ENCODE results near the gene PIGN. TPM values are rescaled to one million over a fixed set of nuclear protein-coding genes. Genes with fewer than 3 reads are reported as not detected.
"Not testable (repeated sequence)": the region's sequence is repeated elsewhere in the genome, so short reads cannot be mapped to it uniquely, and the experiment has no call there.

The PIGN gene
- polyA plus RNA-seq, 4 donors = 27.5 to 38.2 (median 31.9) TPM

DNA sequence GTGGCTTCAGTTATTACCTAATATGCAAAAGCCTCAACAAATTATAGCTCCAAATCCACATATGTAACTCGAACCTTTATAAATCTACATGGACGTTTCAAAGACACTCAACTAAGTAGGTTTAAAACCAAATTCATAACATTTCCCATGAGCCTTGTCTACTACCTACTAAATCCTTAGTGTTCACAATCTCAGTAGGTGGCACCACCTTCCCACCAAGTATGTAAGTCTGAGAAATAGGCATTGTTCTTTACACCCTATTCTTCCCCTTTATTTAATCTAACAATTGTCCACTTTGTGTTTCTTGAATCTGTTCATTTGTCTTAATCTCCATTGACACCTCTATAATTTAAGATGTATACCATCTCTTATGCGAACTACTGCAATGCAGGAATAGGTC lies 4.6 kb downstream of the PIGN start:
- DNase-seq (ENCODE audit: low read depth in 4 of 4, low spot score in 3 of 4) = no peak

DNA sequence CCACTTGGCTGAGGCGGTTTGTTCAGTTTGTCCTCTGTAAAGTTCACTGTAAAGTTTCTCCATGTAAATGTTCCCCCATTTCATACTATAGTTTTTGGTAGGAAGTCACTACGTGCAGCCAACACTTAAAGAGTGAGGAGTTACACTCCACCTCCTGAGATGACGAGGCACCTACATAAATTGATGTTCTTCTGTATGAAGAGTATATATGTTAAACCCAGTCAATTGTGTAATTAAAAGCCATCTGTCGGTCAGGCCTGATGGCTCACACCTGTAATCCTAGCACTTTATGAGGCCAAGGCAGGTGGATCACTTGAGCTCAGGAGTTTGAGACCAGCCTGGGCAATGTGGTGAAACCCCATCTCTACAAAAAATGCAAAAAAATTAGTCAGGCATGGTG lies 7.6 kb downstream of the PIGN start:
- no peak for DNase-seq (ENCODE audit: low read depth in 4 of 4, low spot score in 3 of 4)

DNA sequence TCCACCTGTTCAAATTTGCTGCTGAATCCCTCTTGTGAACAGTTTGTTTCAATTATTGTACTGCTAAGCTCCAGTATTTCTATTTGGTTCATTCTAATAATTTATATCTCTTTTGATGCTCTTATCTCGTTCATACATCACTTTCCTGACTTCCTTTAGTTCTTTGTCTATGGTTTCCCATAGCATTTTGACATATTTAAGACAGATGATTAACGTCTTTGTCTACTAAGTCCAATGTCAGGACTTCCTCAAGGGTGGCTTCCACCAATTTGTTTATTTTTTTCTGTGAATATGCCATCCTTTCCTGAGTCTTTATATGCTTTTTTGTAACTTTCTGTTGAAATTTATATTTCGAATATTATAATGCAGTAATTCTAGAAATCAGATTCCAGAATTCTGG lies 9.6 kb downstream of the PIGN start:
- no peak for DNase-seq (ENCODE audit: low read depth in 4 of 4, low spot score in 3 of 4)

DNA sequence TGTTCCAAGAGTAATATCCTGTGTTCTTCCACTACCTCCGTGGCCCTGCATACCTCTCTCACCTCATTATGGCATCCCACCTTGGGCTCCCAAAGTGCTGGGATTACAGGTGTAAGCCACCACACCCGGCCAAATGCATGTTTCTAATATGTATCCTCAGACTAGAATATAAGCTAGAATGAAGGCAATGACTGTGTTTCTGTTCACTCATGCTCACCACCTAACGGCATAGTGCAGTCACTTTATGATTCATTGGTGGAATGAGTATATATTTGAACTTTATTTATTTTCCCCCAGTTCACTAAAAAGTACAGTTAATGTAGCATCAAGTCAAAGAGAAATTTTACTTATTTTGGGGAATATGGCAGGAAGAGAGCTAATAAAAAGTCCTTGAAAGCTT lies 11.3 kb downstream of the PIGN start:
- no peak for DNase-seq (ENCODE audit: low read depth in 4 of 4, low spot score in 3 of 4)

DNA sequence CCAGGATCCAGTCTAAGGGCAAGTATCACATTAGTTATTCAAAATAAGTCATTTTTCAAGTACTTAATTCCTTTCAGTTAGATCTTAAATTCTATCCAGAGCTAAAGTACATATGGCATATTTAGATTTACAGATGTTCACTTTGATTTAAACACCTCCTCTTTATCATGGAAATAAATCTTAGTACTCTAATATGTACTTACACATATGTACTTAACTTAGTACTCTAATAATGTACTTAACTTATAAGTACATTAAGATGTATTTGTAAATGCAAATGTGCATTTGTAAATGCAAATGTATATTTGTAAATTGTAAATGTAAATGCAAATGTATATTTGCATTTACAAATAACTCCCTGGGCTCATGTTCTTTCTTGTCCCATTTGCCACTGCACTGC lies 14.6 kb downstream of the PIGN start:
- no peak for DNase-seq (ENCODE audit: low read depth in 4 of 4, low spot score in 3 of 4)

DNA sequence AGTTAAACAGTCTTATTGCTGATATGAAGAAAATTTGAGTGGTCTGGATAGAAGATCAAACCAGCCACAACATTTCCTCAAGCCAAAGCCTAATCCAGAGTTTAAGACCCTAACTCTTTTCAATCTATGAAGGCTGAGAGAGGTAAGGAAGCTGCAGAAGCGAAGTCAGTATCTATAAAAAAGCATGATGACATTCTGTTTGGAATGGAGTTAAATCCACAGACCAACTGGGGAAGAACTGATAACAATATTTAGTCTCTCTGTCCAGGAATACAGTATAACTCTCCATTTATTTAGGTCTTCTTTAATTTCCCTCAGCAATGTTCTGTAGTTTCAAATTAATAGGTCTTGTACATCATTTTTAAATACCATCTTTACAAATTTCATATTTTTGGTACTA lies 16.0 kb downstream of the PIGN start:
- no peak for DNase-seq (ENCODE audit: low read depth in 4 of 4, low spot score in 3 of 4)

DNA sequence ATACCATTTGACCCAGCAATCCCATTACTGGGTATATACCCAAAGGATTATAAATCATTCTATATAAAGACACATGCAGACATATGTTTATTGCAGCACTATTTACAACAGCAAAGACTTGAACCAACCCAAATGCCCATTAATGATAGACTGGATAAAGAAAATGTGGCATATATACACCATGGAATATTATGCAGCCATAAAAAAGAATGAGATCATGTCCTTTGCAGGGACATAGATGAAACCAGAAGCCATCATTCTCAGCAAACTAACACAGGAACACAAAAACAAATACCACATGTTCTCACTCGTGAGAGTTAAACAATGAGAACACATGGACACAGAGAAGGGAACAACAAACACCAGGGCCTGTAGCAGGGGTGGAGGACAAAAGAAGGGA lies 20.3 kb downstream of the PIGN start:
- not testable (repeated sequence) for DNase-seq (ENCODE audit: low read depth in 4 of 4, low spot score in 3 of 4)

DNA sequence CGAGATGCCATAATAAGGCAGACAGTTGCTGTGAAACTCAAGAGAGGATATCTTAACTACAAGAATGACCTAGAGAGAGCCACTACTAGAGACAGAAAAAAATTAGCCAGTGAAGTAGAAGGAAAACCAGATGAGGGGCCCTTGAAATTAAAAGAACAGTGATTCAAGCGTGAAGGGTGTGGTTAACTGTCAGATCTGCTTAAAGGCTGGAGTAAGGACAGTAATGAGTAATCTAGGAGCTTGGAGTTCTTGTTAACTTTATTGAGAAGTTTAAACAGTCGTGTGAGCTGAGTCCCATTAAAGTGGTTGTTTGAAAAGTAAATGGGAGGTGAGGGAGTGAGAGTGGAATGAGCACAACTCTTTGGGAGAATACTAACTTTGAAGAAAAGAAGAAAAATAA lies 21.3 kb downstream of the PIGN start:
- DNase-seq (ENCODE audit: low read depth in 4 of 4, low spot score in 3 of 4) = no peak

DNA sequence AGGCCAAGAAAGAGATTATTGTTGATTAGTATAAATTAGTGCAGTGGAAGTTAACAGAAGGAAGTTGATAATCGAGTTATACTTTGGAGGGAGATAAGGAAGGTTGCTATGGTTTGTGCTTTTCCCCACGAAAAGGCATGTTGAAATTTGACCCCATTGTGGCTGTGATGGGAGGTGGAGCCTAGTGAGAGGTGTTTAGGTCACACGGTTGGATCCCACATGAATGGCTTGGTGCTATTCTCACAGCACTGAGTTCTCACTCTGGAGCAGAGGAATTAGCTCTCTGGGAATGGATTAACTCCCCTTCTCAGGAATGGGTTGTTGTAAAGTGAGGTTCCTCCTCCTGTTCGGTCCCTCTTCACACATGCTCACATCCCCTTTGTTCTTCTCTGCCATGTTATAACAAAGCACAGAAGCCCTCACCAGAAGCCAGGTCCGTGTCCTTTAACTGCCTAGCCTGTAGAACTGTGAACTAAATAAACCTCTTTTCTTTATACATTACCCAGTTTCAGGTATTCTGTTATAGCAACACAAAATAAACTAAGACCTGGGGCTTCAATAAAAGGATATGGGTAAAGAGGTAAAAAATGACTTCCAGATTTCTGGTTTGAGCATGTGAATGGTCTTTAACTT lies 21.9 kb downstream of the PIGN start:
- DNase-seq (ENCODE audit: low read depth in 4 of 4, low spot score in 3 of 4) = no peak

DNA sequence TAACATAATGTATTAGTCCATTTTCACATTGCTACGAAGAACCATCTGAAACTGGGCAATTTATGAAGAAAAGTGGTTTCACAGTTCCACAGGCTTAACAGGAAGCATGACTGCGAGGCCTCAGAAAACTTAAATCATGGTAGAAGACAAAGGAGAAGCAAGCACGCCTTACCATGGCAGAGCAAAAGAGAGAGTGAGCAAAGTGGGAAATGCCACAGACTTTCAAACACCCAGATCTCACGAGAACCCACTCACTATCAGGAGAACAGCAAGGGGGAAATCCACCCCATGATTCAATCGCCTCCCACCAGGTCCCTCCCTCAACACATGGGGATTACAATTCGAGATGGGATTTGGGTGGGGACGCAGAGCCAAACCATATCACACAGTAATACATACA lies 22.5 kb downstream of the PIGN start:
- no peak for DNase-seq (ENCODE audit: low read depth in 4 of 4, low spot score in 3 of 4)

DNA sequence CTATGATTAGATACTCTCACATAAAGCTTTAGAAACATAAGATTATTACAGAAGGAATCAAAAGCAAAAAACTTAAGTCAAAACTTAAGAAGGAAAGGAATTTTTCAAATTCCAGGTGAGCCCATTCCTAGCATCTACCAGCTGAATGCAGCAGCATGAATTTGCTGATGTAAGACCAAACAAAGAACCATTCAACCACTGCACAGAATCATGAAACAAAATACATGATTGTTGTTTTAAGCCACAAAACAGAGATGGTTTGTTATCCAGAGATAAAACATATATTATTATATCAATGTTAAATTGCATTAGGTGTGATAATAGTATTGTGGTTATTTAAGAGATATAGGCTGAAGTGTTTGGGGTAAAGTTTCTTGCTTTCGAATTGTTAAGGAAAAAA lies 29.0 kb downstream of the PIGN start:
- no peak for DNase-seq (ENCODE audit: low read depth in 4 of 4, low spot score in 3 of 4)

DNA sequence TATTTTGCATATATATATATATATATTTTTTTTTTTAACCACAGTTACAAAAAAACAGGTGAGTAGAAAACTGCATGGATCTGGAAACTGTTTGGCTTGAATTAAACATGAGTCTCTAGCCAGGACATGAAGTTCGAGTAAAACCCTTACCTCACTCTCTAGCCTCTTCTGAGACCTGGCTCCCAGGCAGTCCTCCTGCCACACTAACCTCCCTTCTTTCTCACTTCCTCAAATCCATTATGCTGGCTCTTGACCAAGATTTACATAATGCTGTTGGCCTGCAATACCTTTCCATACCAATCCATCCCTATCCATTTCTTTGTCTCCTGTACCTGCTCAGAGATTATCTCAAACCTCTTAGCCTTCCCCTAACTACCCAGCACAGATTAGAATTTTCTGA lies 34.0 kb downstream of the PIGN start:
- DNase-seq (ENCODE audit: low read depth in 4 of 4, low spot score in 3 of 4) = no peak

DNA sequence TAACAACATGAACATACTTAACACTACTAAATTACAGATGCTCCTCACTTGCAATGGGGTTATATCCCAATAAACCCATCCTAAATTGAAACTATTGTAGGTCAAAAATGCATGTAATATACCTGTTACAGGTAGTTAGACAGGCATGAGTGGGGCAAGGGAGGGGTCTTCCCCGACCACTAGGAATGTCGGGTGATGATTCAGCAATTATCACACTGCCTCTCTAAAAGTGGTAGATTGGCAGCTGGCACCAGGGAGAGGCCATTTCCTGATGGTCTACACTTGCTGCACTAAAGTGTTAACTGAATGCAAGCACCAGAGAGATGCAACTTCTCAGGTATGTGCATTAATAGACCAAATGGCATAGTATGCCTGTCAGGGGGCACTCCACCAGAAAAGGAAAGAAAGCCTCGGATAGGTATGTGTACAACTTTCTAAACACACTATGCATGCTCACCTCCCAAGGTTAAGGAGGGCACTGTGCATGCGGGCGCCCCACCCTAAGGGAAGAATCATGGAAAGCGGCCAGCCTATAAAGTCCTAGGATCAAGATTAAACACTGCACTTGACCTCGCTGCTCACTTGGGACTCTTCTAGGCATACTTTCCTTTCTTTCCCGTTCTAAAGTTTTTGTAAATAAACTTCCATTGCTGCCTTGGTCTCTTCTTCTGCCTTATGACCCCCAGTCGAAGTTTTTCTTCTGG lies 35.6 kb downstream of the PIGN start:
- no peak for DNase-seq (ENCODE audit: low read depth in 4 of 4, low spot score in 3 of 4)

DNA sequence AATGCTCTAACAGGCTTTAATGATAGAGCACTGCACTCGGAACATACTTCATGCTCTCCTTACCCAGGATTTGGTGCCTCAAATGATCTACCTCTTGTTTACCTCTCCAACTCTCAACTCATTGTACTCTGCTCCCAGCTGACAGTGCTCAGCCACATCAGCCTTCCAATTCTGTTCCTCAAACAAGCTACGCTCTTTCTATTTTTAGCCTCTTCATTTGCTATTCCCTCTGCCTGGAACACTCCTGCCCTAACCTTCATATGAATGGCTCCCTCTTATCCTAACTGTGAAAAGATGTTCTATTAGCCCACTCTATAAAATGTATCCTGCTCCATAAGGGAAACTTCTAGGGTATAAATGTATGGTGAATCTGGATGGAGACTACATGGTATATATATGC lies 42.5 kb downstream of the PIGN start:
- no peak for DNase-seq (ENCODE audit: low read depth in 4 of 4, low spot score in 3 of 4)

DNA sequence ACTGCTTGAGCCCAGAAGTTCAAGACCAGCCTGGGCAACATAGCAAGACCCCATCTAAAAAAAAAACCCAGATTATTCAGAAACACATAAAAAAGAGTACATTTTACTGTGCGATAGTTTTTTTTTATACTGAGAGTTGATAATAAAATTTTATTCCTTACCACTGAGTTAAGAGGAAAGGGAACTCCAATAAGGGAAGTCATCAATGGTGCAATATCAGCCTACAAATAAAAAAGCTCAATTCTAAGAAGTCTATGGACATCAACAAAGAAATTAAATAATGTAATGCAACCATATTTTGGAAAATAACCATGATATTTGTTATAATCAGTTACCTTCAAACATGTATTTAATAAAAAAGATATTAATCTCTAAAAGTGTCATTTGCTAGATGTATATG lies 46.6 kb downstream of the PIGN start:
- no peak for DNase-seq (ENCODE audit: low read depth in 4 of 4, low spot score in 3 of 4)

DNA sequence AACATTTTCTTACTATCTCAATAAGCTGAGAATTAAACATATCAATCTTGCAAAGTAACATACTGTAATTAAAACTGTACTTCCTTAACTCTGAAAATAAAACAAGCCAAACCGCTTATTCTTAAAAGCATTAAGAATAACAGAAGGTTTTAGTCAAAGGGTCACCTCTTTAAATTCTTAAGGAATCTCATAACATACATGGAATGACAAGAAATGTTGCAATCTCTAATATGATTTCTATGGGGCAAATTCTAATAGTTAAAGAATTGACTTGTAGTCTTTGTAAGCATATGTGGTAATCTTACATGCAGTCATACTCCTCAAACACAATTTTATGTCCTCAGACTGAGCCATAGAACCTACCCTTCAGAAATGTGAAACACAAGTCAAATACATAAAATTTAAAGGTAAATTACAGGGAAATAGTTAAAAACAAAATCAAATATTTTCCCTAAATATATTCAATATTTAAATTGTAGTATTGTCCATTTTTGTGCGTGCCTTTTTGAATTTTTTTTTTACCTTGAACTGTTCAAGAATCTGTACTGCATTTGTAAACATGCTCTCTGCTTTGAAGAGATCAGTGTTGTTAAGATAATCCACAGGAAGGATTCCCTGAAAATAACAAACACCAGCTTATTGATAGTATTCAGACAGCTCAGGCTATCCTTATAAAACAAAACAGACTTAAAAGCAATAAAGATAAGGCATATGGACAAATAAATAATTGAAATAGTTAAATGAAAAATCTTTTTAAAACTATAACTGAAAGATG lies 48.2 kb downstream of the PIGN start:
- DNase-seq (ENCODE audit: low read depth in 4 of 4, low spot score in 3 of 4) = no peak

DNA sequence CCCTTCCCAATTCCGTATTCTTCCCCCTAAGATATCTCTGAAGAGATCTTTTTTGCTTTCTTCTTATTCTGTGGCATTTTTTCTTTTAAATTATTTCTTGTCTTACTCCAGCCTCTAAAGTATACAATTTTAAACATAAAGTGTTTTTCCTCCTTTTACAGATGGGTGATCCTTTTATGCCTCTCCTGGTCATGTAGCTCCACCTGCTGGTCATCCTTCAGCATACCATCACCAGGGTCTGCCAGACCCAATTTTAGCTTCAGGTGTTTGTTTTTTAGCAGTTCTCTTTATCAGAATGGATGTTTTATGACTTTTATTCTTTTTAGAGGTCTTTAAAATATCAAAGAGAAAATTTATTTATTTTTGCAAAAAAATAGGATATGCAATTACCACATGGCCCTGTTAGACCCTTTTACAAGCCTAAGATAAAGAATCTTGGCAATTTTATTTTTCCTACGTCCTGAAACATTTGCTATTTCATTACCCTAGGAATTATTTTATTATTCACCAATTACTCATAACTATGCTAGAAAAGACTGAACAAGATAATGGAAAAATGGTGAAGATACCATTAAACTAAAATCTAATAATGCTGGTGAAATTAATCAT lies 55.5 kb downstream of the PIGN start:
- peak; percentile 23 to 56 (median 46) for DNase-seq (ENCODE audit: low read depth in 4 of 4, low spot score in 3 of 4)

DNA sequence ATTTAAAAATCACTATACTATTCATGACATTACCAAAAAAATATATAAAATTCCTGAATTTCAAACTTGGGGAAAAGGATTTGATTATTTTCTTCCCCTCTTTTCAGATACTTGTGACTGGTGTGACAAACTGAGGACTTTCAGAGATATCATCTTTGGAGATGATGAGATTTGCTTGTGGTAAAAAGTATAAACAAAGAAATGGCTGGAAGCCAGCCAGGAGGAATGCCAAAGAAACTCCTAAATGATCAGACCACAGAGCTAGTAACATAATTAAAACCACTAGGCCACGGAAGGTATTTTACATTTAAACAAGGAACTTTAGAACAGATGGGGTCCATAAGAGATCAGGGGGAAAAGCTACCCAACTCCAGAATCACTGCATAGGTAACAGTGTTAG lies 58.7 kb downstream of the PIGN start:
- no peak for DNase-seq (ENCODE audit: low read depth in 4 of 4, low spot score in 3 of 4)

DNA sequence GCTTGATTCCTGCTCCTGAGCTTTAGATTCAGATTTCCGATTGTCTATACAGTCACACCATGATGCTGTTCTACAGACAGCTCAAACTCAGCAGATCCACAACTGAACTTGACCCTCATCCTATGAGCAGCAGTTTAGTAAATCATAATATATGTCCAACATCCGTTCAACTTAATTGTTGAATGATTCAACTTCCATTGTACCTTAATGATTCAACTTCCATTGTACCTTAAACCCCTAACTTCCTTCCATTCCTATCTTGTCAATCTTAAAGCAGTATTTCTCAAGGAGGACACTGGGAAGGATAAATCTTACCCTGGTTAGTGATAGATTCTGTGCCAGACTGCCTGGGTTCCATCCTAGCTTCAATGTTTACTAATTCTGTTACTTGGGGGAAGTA lies 60.1 kb downstream of the PIGN start:
- DNase-seq (ENCODE audit: low read depth in 4 of 4, low spot score in 3 of 4) = no peak

DNA sequence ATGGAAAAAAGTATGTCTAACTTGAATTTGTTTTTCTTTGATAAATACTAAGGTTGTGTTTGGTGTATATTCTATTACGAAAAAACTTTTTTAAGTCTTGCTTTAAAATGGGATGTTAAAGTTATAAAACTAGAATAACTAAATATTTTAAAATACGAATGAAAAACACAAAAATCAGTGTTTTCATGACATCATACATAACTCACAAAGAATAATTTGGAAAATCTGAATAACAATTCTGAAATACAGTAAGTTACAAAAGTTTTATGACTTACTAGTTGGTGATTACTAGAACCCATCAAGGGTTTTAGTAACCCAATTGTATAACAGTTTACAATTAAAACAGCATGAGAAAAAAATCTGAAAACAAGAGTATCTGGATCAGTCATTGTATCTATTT lies 61.2 kb downstream of the PIGN start:
- DNase-seq (ENCODE audit: low read depth in 4 of 4, low spot score in 3 of 4) = no peak

DNA sequence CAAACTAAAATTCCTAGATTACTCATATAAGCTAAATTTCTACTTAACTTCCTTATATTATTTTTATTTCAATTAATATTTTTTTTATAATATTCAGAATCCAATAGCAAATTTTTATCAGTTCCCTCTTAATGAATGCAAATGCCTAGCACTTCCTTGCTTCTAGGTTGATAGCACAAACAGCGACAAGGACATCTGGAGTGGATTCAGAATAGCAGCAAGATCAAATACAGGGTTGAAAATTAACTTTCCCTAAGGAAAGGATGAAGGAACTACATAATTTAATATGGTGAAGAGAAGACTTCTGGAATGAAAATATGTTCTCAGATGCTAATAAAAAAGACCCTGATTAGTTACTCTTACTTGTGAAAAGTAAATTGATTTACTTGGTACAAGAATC lies 64.5 kb downstream of the PIGN start:
- no peak for DNase-seq (ENCODE audit: low read depth in 4 of 4, low spot score in 3 of 4)

DNA sequence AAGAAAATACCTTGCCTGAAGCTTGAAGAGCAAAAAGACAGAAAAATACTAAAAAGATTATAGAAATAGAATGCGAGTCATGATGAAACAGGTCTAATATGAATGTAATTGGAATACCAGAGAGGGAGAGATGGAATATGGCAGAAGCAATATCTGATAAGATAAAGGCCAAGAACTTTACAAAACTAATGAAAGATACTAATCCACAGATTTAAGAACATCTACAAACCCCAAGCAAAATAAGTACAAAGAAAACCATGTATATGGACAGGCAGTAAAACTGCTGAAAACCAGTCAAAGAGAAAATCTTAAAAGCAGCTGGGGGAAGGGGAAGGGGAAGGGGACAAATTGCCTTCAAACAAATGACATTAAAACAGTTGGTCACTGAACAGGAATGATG lies 67.0 kb downstream of the PIGN start:
- DNase-seq (ENCODE audit: low read depth in 4 of 4, low spot score in 3 of 4) = no peak
